PC-3 (cell line): ENCODE results near the gene CIAO3. TPM values are rescaled to one million over a fixed set of nuclear protein-coding genes. Genes with fewer than 3 reads are reported as not detected.

ENCODE experiments used
- ATAC-seq: fragments of 200-7000 bp; cut with Tn5 transposase; 2 replicates; pipeline ENCODE4 v1.9.1; 2020; ENCODE audit warnings: mild to moderate bottlenecking, moderate library complexity
- BruUV-seq: library from RNA; stranded (reverse); fragments of 400-500 nt; replicated peaks from 2 replicates; lab custom pipeline; 2021; lab: Mats Ljungman, UMichigan
- CTCF ChIA-PET: fragments of 300-600 bp; sonication (Branson Sonifier 250); formaldehyde crosslinking; loops from one replicate; lab custom pipeline; 2022; ENCODE audit warnings: antibody characterized with exemption; lab: Charles Lee
- POLR2A ChIA-PET: fragments of 300-600 bp; sonication (Branson Sonifier 250); formaldehyde crosslinking; loops from one replicate; lab custom pipeline; 2022; ENCODE audit warnings: antibody characterized with exemption; ENCODE audit not compliant: unreplicated experiment; lab: Charles Lee
- DNase-seq: peaks from one replicate; pipeline ENCODE4 v3.0.0-alpha.2; 2015
- H2AFZ ChIP-seq: fragments of 300-600 bp; sonication (generic); 2 replicates; pipeline ENCODE4 v1.6.0; 2016; ENCODE audit warnings: antibody characterized with exemption, low read length
- H3F3A ChIP-seq: fragments of 300-600 bp; sonication (generic); one replicate; pipeline ENCODE4 v1.6.0; 2017; ENCODE audit warnings: antibody characterized with exemption, low read length, control low read depth, mild to moderate bottlenecking; ENCODE audit not compliant: unreplicated experiment
- H3K27ac ChIP-seq: fragments of 300-600 bp; sonication (generic); 2 replicates; pipeline ENCODE4 v1.5.1; 2016; ENCODE audit warnings: mild to moderate bottlenecking, low read length
- H3K27me3 ChIP-seq: fragments of 300-600 bp; sonication (generic); 2 replicates; pipeline ENCODE4 v1.6.1; 2016; ENCODE audit warnings: low read length, mixed read lengths
- H3K36me3 ChIP-seq: fragments of 300-600 bp; sonication (generic); 2 replicates; pipeline ENCODE4 v1.6.1; 2016; ENCODE audit warnings: low read depth, mixed run types, low read length, mixed read lengths
- H3K4me1 ChIP-seq: fragments of 300-600 bp; sonication (generic); 2 replicates; pipeline ENCODE4 v1.5.1; 2016; ENCODE audit warnings: low read length; ENCODE audit not compliant: insufficient read depth
- H3K4me2 ChIP-seq: fragments of 300-600 bp; sonication (generic); 2 replicates; pipeline ENCODE4 v1.6.0; 2016; ENCODE audit warnings: low read length
- H3K4me3 ChIP-seq: fragments of 300-600 bp; sonication (generic); 2 replicates; pipeline ENCODE4 v1.5.1; 2016; ENCODE audit warnings: mild to moderate bottlenecking, low read length, mixed read lengths
- H3K79me2 ChIP-seq: fragments of 300-600 bp; sonication (generic); 2 replicates; pipeline ENCODE4 v1.6.1; 2017; ENCODE audit warnings: low read length, mixed read lengths
- H3K9ac ChIP-seq: fragments of 300-600 bp; sonication (generic); 2 replicates; pipeline ENCODE4 v1.6.0; 2016; ENCODE audit warnings: mild to moderate bottlenecking, low read length
- H3K9me2 ChIP-seq: fragments of 300-600 bp; sonication (generic); replicated peaks from 2 replicates; pipeline ENCODE4 v1.6.1; 2016; ENCODE audit warnings: mixed run types, low read length, mixed read lengths
- H3K9me3 ChIP-seq: fragments of 300-600 bp; sonication (generic); 2 replicates; pipeline ENCODE4 v1.6.1; 2016; ENCODE audit warnings: low read length, mixed read lengths
- H4K20me1 ChIP-seq: fragments of 300-600 bp; sonication (generic); 2 replicates; pipeline ENCODE4 v1.6.1; 2016; ENCODE audit warnings: low read length, mixed read lengths
- EZH2 ChIP-seq: fragments of 300-600 bp; sonication (generic); IDR thresholded peaks from one replicate; pipeline ENCODE4 v1.6.1; 2017; ENCODE audit warnings: antibody characterized with exemption, mild to moderate bottlenecking, low read length; ENCODE audit not compliant: unreplicated experiment
- EZH2phosphoT487 ChIP-seq: fragments of 300-600 bp; sonication (generic); IDR thresholded peaks from 2 replicates; pipeline ENCODE4 v1.6.1; 2018; ENCODE audit warnings: mild to moderate bottlenecking, antibody characterized with exemption, low read length, borderline replicate concordance
- intact Hi-C: fragments of 100-400 bp; cut with micrococcal nuclease; formaldehyde crosslinking; loops from 2 replicates; pipeline ENCODE4 v1.9.0; 2023
- total RNA-seq: library from RNA; depleted of rRNA; stranded (reverse); fragments of >200 nt; gene quantifications from 2 replicates; pipeline ENCODE4 v1.2.3, GENCODE V29; 2014
- TF ChIP-seq, protein P1 (sequence below): fragments of 300-600 bp; sonication (generic); conservative IDR thresholded peaks from 2 replicates; pipeline ENCODE4 v1.5.1; 2017; ENCODE audit warnings: antibody characterized with exemption, low read depth, mild to moderate bottlenecking, low read length

Gene CIAO3
- total RNA-seq, 1 experiment from 2014 or later: 46.1 TPM

DNA sequence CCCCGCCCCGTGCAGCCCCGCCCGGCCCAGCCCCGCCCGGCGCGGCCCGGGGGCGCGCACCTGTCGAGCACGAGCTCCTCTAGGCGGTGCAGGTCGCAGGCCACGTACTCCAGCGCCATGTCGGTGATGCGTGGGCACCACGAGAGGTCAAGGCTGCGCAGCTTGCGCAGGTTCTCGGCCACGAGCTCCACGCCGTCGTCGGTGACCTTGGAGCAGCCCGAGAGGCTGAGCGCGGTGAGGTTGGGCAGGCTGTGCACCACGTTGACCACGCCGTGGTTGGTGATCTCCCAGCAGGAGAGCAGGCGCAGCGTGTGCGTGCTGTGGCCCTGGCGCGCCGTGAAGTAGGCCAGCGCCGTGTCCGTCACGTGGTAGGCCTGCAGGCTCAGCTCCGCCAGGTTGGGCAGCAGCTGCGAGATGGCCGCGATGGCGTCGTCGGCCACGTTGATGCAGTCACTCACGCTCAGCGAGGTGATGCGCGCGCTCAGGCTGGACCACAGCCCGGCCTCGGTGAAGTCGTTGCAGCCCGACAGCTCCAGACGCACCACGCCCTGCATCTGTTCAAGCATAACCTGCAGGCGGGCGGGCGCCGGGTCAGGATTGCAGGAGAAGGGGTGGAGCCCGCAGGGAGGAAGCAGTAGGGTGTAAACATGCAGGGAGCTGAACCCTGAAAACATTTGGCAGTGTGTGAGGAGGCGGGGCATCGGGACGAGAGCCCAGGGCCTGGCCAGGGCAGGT is 45.3 kb downstream of the CIAO3 start:
- Histone ChIP-seq H3K4me2 (peak overlapping the region; percentile 88), H3K27me3 (no peaks in the 10 kb centered on the region), H3K9me3 (no peaks in the 10 kb centered on the region), H3K9me2 (no peaks in the 10 kb centered on the region), H3K27ac (no peak overlapping the region), H3F3A (peaks cover 4% of the 10 kb centered on the region), H2AFZ (peak overlapping the region; percentile 80), H4K20me1 (no peaks in the 10 kb centered on the region), H3K4me3 (peak overlapping the region; percentile 63), H3K4me1 (peaks cover 14% of the 10 kb centered on the region; the same call in 1 of the 2 replicates), H3K79me2 (no peaks in the 10 kb centered on the region), H3K9ac (peak overlapping the region; percentile 26), H3K36me3 (no peaks in the 10 kb centered on the region)
- BruUV-seq: no TSS peak
- TF ChIP-seq, protein P1, sequence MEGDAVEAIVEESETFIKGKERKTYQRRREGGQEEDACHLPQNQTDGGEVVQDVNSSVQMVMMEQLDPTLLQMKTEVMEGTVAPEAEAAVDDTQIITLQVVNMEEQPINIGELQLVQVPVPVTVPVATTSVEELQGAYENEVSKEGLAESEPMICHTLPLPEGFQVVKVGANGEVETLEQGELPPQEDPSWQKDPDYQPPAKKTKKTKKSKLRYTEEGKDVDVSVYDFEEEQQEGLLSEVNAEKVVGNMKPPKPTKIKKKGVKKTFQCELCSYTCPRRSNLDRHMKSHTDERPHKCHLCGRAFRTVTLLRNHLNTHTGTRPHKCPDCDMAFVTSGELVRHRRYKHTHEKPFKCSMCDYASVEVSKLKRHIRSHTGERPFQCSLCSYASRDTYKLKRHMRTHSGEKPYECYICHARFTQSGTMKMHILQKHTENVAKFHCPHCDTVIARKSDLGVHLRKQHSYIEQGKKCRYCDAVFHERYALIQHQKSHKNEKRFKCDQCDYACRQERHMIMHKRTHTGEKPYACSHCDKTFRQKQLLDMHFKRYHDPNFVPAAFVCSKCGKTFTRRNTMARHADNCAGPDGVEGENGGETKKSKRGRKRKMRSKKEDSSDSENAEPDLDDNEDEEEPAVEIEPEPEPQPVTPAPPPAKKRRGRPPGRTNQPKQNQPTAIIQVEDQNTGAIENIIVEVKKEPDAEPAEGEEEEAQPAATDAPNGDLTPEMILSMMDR: no peak
- 0 out of 2 replicates have a peak, but pooled peaks have one; percentile 46 for TF ChIP-seq EZH2phosphoT487
- ChIA-PET POLR2A (interaction anchor here (0.6 to 1.1 kb wide), 4 partner anchors 32 to 112 kb away, joined by 3 to 9 read pairs (median 4); partner anchors contain the start of genes CHTF18, METTL26 and RPUSD1), CTCF (no interaction called here)
- peak; percentile 62 for ATAC-seq
- intact Hi-C loops: no loop called here
- DNase-seq: peak; percentile 62

- ChIA-PET POLR2A (interaction anchor here (1.0 to 1.1 kb wide), 2 partner anchors 59 to 93 kb away, joined by 4 to 9 read pairs; partner anchors contain the start of genes CHTF18, METTL26 and RPUSD1), CTCF (no interaction called here)
- Histone ChIP-seq H3K27me3 (no peaks in the 10 kb centered on the region), H3K9ac (no peak overlapping the region), H3K79me2 (no peaks in the 10 kb centered on the region), H3F3A (peaks cover 4% of the 10 kb centered on the region), H3K4me3 (peak overlapping the region; percentile 65), H3K27ac (no peak overlapping the region), H3K4me1 (peaks cover 14% of the 10 kb centered on the region; the same call in 1 of the 2 replicates), H3K9me2 (no peaks in the 10 kb centered on the region), H4K20me1 (no peaks in the 10 kb centered on the region), H2AFZ (no peak overlapping the region), H3K9me3 (no peaks in the 10 kb centered on the region), H3K4me2 (peak overlapping the region; percentile 88), H3K36me3 (no peaks in the 10 kb centered on the region)
- no peak for DNase-seq
- no peak; the same call in 1 of the 2 replicates for ATAC-seq
- no TSS peak for BruUV-seq
- intact Hi-C loops: no loop called here
- no peak for TF ChIP-seq EZH2phosphoT487
- TF ChIP-seq EZH2: no peak
- TF ChIP-seq, protein P1: no peak
Measured at GRCh38 chr16:694863-695354, 45.9 kb downstream of the CIAO3 start.
